ENCODE measurements around the gene RASA2.

The RASA2 gene

GRCh38 chr3:141542989-141543388 is 56.2 kb downstream of the RASA2 start:
- Histone ChIP-seq H3K36me3 (ENCODE audit: insufficient read depth, low read length) (peaks cover 67% of the 10 kb centered on the region), H3K4me1 (ENCODE audit: insufficient read depth, low read length, poor library complexity, severe bottlenecking) (no peaks in the 10 kb centered on the region), H3K27me3 (ENCODE audit: insufficient read depth, low read length, poor library complexity, severe bottlenecking) (no peaks in the 10 kb centered on the region), H3K9ac (ENCODE audit: low read depth, low read length, poor library complexity, severe bottlenecking) (no peak overlapping the region), H3K9me3 (ENCODE audit: insufficient read depth, low read depth, low read length) (peaks cover 31% of the 10 kb centered on the region), H3K9me2 (replicated peaks; ENCODE audit: low read depth, low read length) (no peaks in the 10 kb centered on the region), H3F3A (ENCODE audit: low read depth) (no peaks in the 10 kb centered on the region), H3K4me2 (ENCODE audit: low read depth, low read length, poor library complexity, severe bottlenecking) (no peak overlapping the region), H3K4me3 (ENCODE audit: low read length, poor library complexity, severe bottlenecking) (no peak overlapping the region), H3K79me2 (ENCODE audit: insufficient read depth, low read length) (peaks cover 7% of the 10 kb centered on the region; the same call in 1 of the 2 replicates), H4K20me1 (ENCODE audit: insufficient read depth, low read length, poor library complexity, severe bottlenecking) (no peaks in the 10 kb centered on the region), H2AFZ (ENCODE audit: low read length) (no peak overlapping the region)
- TF ChIP-seq CTCF (conservative IDR thresholded peaks at IDR 0.05; ENCODE audit: low read length) (0 out of 2 replicates have a peak, but pooled peaks have one; percentile 20), EZH2phosphoT487 (IDR thresholded peaks at IDR 0.05; ENCODE audit: borderline replicate concordance) (no peak)

- peaks cover 77% of the 10 kb centered on the region for H3K36me3 ChIP-seq (ENCODE audit: insufficient read depth, low read length)
- peaks cover 3% of the 10 kb centered on the region for H4K20me1 ChIP-seq (ENCODE audit: insufficient read depth, low read length, poor library complexity, severe bottlenecking)
- H3F3A ChIP-seq (ENCODE audit: low read depth): no peaks in the 10 kb centered on the region
- TF ChIP-seq EZH2phosphoT487 (IDR thresholded peaks at IDR 0.05; ENCODE audit: borderline replicate concordance) (no peak), CTCF (conservative IDR thresholded peaks at IDR 0.05; ENCODE audit: low read length) (no peak)
- H3K27me3 ChIP-seq (ENCODE audit: insufficient read depth, low read length, poor library complexity, severe bottlenecking): no peaks in the 10 kb centered on the region
- no peaks in the 10 kb centered on the region for H3K4me1 ChIP-seq (ENCODE audit: insufficient read depth, low read length, poor library complexity, severe bottlenecking)
- peaks cover 34% of the 10 kb centered on the region for H3K9me3 ChIP-seq (ENCODE audit: insufficient read depth, low read depth, low read length)
- H3K4me2 ChIP-seq (ENCODE audit: low read depth, low read length, poor library complexity, severe bottlenecking): no peak overlapping the region
- no peak overlapping the region for H3K4me3 ChIP-seq (ENCODE audit: low read length, poor library complexity, severe bottlenecking)
- no peak overlapping the region for H2AFZ ChIP-seq (ENCODE audit: low read length)
- peaks cover 19% of the 10 kb centered on the region for H3K79me2 ChIP-seq (ENCODE audit: insufficient read depth, low read length)
- no peak overlapping the region for H3K9ac ChIP-seq (ENCODE audit: low read depth, low read length, poor library complexity, severe bottlenecking)
- no peaks in the 10 kb centered on the region for H3K9me2 ChIP-seq (replicated peaks; ENCODE audit: low read depth, low read length)
Measured at GRCh38 chr3:141544697-141545096, 57.9 kb downstream of the RASA2 start.

- no peak overlapping the region for H3K4me3 ChIP-seq (ENCODE audit: low read length, poor library complexity, severe bottlenecking)
- H3K9ac ChIP-seq (ENCODE audit: low read depth, low read length, poor library complexity, severe bottlenecking): no peak overlapping the region
- H3K9me2 ChIP-seq (replicated peaks; ENCODE audit: low read depth, low read length): no peaks in the 10 kb centered on the region
- no peak overlapping the region for H3K4me2 ChIP-seq (ENCODE audit: low read depth, low read length, poor library complexity, severe bottlenecking)
- peaks cover 22% of the 10 kb centered on the region for H3K79me2 ChIP-seq (ENCODE audit: insufficient read depth, low read length)
- peaks cover 3% of the 10 kb centered on the region for H4K20me1 ChIP-seq (ENCODE audit: insufficient read depth, low read length, poor library complexity, severe bottlenecking)
- TF ChIP-seq EZH2phosphoT487 (IDR thresholded peaks at IDR 0.05; ENCODE audit: borderline replicate concordance) (no peak), CTCF (conservative IDR thresholded peaks at IDR 0.05; ENCODE audit: low read length) (no peak)
- H3K9me3 ChIP-seq (ENCODE audit: insufficient read depth, low read depth, low read length): peaks cover 34% of the 10 kb centered on the region
- H3K36me3 ChIP-seq (ENCODE audit: insufficient read depth, low read length): peaks cover 78% of the 10 kb centered on the region
- H3F3A ChIP-seq (ENCODE audit: low read depth): no peaks in the 10 kb centered on the region
- H2AFZ ChIP-seq (ENCODE audit: low read length): no peak overlapping the region
- H3K27me3 ChIP-seq (ENCODE audit: insufficient read depth, low read length, poor library complexity, severe bottlenecking): no peaks in the 10 kb centered on the region
- no peaks in the 10 kb centered on the region for H3K4me1 ChIP-seq (ENCODE audit: insufficient read depth, low read length, poor library complexity, severe bottlenecking)
Measured at GRCh38 chr3:141546081-141546480, 59.3 kb downstream of the RASA2 start.
